Type B pancreatic cell (in vitro differentiated cells): ENCODE measurements around the gene DYRK2. TPM values are rescaled to one million over a fixed set of nuclear protein-coding genes. Genes with fewer than 3 reads are reported as not detected.

Source experiments
- DNase-seq: peaks from one replicate; pipeline ENCODE4 v3.0.0; 2021; ENCODE audit warnings: mixed read lengths; ENCODE audit not compliant: unreplicated experiment; ENCODE audit errors: extremely low spot score
- H3K27ac Mint-ChIP-seq: 2 replicates; pipeline ENCODE4 v1.8.0; 2021; ENCODE audit warnings: mild to moderate bottlenecking, mixed read lengths
- H3K27me3 Mint-ChIP-seq: 2 replicates; pipeline ENCODE4 v1.8.0; 2021; ENCODE audit warnings: mixed read lengths
- H3K36me3 Mint-ChIP-seq: 2 replicates; pipeline ENCODE4 v1.8.0; 2021; ENCODE audit warnings: mixed read lengths
- H3K4me1 Mint-ChIP-seq: one replicate; pipeline ENCODE4 v1.8.0; 2021; ENCODE audit warnings: mixed read lengths; ENCODE audit not compliant: unreplicated experiment
- H3K4me3 Mint-ChIP-seq: 2 replicates; pipeline ENCODE4 v1.8.0; 2021; ENCODE audit warnings: mild to moderate bottlenecking, mixed read lengths
- H3K9me3 Mint-ChIP-seq: 2 replicates; pipeline ENCODE4 v1.8.0; 2021; ENCODE audit warnings: mixed read lengths
- total RNA-seq: library from RNA; stranded (reverse); gene quantifications from 2 replicates; pipeline ENCODE4 v1.2.1, GENCODE V29; 2021; ENCODE audit warnings: low replicate concordance
- TF ChIP-seq, protein P1 (sequence below): fragments of 200-600 bp; sonication (generic); conservative IDR thresholded peaks from 2 replicates; pipeline ENCODE4 v1.5.0; 2021; ENCODE audit warnings: antibody characterized with exemption, mild to moderate bottlenecking

Gene DYRK2
- total RNA-seq, 1 donor from 2014 or later = 78.3 TPM

- Mint-ChIP-seq H3K9me3 (no peaks in the 10 kb centered on the region), H3K36me3 (no peaks in the 10 kb centered on the region), H3K27me3 (no peaks in the 10 kb centered on the region), H3K4me3 (no peak overlapping the region), H3K27ac (no peak overlapping the region), H3K4me1 (peaks cover 21% of the 10 kb centered on the region)
- TF ChIP-seq, protein P1, sequence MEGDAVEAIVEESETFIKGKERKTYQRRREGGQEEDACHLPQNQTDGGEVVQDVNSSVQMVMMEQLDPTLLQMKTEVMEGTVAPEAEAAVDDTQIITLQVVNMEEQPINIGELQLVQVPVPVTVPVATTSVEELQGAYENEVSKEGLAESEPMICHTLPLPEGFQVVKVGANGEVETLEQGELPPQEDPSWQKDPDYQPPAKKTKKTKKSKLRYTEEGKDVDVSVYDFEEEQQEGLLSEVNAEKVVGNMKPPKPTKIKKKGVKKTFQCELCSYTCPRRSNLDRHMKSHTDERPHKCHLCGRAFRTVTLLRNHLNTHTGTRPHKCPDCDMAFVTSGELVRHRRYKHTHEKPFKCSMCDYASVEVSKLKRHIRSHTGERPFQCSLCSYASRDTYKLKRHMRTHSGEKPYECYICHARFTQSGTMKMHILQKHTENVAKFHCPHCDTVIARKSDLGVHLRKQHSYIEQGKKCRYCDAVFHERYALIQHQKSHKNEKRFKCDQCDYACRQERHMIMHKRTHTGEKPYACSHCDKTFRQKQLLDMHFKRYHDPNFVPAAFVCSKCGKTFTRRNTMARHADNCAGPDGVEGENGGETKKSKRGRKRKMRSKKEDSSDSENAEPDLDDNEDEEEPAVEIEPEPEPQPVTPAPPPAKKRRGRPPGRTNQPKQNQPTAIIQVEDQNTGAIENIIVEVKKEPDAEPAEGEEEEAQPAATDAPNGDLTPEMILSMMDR = no peak
- no peak for DNase-seq
Measured at GRCh38 chr12:67633708-67634107, 14.8 kb upstream of the DYRK2 start.

GRCh38 chr12:67634303-67634761 is 14.2 kb upstream of the DYRK2 start:
- peaks cover 21% of the 10 kb centered on the region for H3K4me1 Mint-ChIP-seq

GRCh38 chr12:67637718-67638117 is 10.8 kb upstream of the DYRK2 start:
- DNase-seq = no peak
- no peak overlapping the region for H3K4me3 Mint-ChIP-seq
- no peak overlapping the region for H3K27ac Mint-ChIP-seq
- TF ChIP-seq, protein P1 = no peak
- H3K27me3 Mint-ChIP-seq = no peaks in the 10 kb centered on the region
- no peaks in the 10 kb centered on the region for H3K9me3 Mint-ChIP-seq
- peaks cover 15% of the 10 kb centered on the region for H3K4me1 Mint-ChIP-seq
- H3K36me3 Mint-ChIP-seq = no peaks in the 10 kb centered on the region

More at GRCh38 chr12:67634303-67634761, 14.2 kb upstream of the DYRK2 start:
- DNase-seq = no peak
- TF ChIP-seq, protein P1 = no peak
- Mint-ChIP-seq H3K27me3 (no peaks in the 10 kb centered on the region), H3K9me3 (no peaks in the 10 kb centered on the region), H3K4me3 (no peak overlapping the region), H3K27ac (no peak overlapping the region), H3K36me3 (no peaks in the 10 kb centered on the region)

GRCh38 chr12:67638694-67639093 is 9.9 kb upstream of the DYRK2 start:
- Mint-ChIP-seq H3K27me3 (no peaks in the 10 kb centered on the region), H3K4me3 (no peak overlapping the region), H3K9me3 (no peaks in the 10 kb centered on the region), H3K27ac (no peak overlapping the region), H3K4me1 (peaks cover 15% of the 10 kb centered on the region), H3K36me3 (no peaks in the 10 kb centered on the region)
- no peak for DNase-seq
- TF ChIP-seq, protein P1 = no peak

DNA sequence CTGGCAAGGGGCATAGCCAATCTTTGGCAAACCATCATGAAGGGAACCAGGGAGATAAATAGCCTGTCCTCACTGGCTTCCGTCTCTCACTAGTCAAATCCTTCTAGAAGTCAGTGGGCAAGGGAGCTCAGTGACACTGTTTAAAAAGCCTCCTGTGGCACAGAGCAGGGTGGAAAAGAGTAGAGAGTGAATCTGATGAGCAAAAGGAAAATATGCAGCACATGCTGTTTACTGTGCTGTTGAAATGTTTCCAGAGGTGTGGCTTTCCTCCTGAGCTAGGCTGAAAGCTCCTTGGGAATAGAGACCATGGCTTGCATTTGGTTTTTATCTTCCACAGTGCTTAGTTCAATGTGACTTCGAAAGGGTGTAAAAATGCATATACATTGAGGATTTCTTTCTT is 7.7 kb upstream of the DYRK2 start:
- TF ChIP-seq, protein P1 = no peak
- no peaks in the 10 kb centered on the region for H3K27me3 Mint-ChIP-seq
- H3K4me1 Mint-ChIP-seq = peaks cover 10% of the 10 kb centered on the region
- H3K36me3 Mint-ChIP-seq = no peaks in the 10 kb centered on the region
- no peaks in the 10 kb centered on the region for H3K9me3 Mint-ChIP-seq
- no peak for DNase-seq
- no peak overlapping the region for H3K27ac Mint-ChIP-seq
- no peak overlapping the region for H3K4me3 Mint-ChIP-seq

GRCh38 chr12:67645126-67645525 is 3.4 kb upstream of the DYRK2 start:
- H3K4me1 Mint-ChIP-seq = peaks cover 17% of the 10 kb centered on the region
- no peaks in the 10 kb centered on the region for H3K27me3 Mint-ChIP-seq
- no peak overlapping the region for H3K27ac Mint-ChIP-seq
- peaks cover 1% of the 10 kb centered on the region for H3K36me3 Mint-ChIP-seq
- no peak overlapping the region for H3K4me3 Mint-ChIP-seq
- no peaks in the 10 kb centered on the region for H3K9me3 Mint-ChIP-seq
- TF ChIP-seq, protein P1 = no peak
- no peak for DNase-seq
